ENCODE data around the gene DISP2. TPM values are rescaled to one million over a fixed set of nuclear protein-coding genes. Genes with fewer than 3 reads are reported as not detected.

Gene DISP2
- total RNA-seq, 1 donor from 2014 or later, result 0.38 TPM

- no peak overlapping the region for H3K4me3 Mint-ChIP-seq
Observed at GRCh38 chr15:40360015-40360414, 2.0 kb downstream of the DISP2 start.

DNA sequence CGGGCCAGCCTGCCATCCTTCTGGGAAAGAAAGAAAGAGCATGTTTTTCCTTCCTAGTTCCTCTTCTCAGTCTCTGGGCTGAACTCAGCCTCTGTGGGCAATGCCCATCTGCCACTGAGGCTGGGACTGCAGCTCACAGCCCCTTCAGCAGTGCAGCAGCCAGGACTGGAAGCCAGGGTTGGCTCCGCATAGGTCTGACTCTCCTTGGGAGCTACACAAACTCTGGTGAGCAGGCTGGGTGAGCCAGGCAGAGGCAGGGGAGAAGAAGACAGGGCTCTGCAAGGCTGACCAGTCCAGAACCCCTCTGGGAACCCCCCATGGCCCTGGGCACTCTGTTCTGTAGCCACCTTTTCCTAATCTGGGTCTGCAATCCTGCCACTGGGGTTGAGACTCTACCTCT is 3.6 kb downstream of the DISP2 start:
- no peak for ATAC-seq (ENCODE audit: low read depth)
- no peak overlapping the region for H3K4me3 Mint-ChIP-seq
- H3K36me3 Mint-ChIP-seq (ENCODE audit: low read depth), result peaks cover 9% of the 10 kb centered on the region
- ChIA-PET POLR2A (no interaction called here), CTCF (no interaction called here)
- no peaks in the 10 kb centered on the region for H3K27me3 Mint-ChIP-seq
- H3K27ac Mint-ChIP-seq, result no peak overlapping the region
- peaks cover 11% of the 10 kb centered on the region for H3K4me1 Mint-ChIP-seq
- intact Hi-C loops (cut with micrococcal nuclease), result loop anchor here (10.0 kb wide), 1 partner anchor 423 kb away; no protein-coding TSS in a partner anchor
- no peak for DNase-seq
- no peak for TF ChIP-seq CTCF (IDR thresholded peaks at IDR 0.05)
- no peaks in the 10 kb centered on the region for H3K9me3 Mint-ChIP-seq

More at GRCh38 chr15:40360015-40360414, 2.0 kb downstream of the DISP2 start:
- TF ChIP-seq CTCF (IDR thresholded peaks at IDR 0.05), result no peak
- H3K27ac Mint-ChIP-seq, result no peak overlapping the region
- H3K36me3 Mint-ChIP-seq (ENCODE audit: low read depth), result peaks cover 9% of the 10 kb centered on the region
- no peak for DNase-seq
- intact Hi-C loops (cut with micrococcal nuclease), result loop anchor here (10.0 kb wide), 1 partner anchor 425 kb away; no protein-coding TSS in a partner anchor
- H3K4me1 Mint-ChIP-seq, result peaks cover 8% of the 10 kb centered on the region
- POLR2A ChIA-PET, result no interaction called here
- H3K27me3 Mint-ChIP-seq, result no peaks in the 10 kb centered on the region
- no peaks in the 10 kb centered on the region for H3K9me3 Mint-ChIP-seq
- CTCF ChIA-PET, result no interaction called here
- no peak for ATAC-seq (ENCODE audit: low read depth)

DNA sequence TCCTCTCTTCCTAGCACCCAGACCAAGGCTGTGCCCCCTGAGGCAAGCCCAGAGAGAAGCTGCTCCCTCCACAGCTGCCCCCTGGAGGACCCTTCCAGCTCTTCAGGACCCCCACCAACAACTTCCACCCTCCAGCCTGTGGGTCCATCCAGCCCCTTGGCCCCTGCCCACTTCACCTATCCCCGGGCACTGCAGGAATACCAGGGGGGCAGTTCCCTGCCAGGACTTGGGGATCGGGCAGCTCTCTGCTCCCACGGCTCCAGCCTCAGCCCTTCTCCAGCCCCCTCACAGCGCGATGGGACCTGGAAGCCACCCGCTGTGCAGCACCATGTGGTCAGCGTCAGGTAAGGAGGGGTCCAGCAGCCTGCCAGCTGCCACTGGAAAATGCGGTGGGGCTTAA is 5.6 kb downstream of the DISP2 start:
- CTCF ChIA-PET, result interaction anchor here (0.7 to 1.3 kb wide), 2 partner anchors 19 to 59 kb away, joined by 3 to 6 read pairs; no protein-coding TSS in a partner anchor
- DNase-seq, result no peak
- POLR2A ChIA-PET, result no interaction called here
- H3K27ac Mint-ChIP-seq, result no peak overlapping the region
- ATAC-seq (ENCODE audit: low read depth), result no peak
- no peak overlapping the region for H3K4me3 Mint-ChIP-seq
- no peaks in the 10 kb centered on the region for H3K27me3 Mint-ChIP-seq
- no peak for TF ChIP-seq CTCF (IDR thresholded peaks at IDR 0.05)
- H3K4me1 Mint-ChIP-seq, result peaks cover 17% of the 10 kb centered on the region
- H3K36me3 Mint-ChIP-seq (ENCODE audit: low read depth), result peaks cover 9% of the 10 kb centered on the region
- no peaks in the 10 kb centered on the region for H3K9me3 Mint-ChIP-seq
- intact Hi-C loops (cut with micrococcal nuclease), result loop anchor here (10.0 kb wide), 1 partner anchor 421 kb away; no protein-coding TSS in a partner anchor

- H3K27me3 Mint-ChIP-seq, result no peaks in the 10 kb centered on the region
- no peak for ATAC-seq (ENCODE audit: low read depth)
Observed at GRCh38 chr15:40364251-40364650, 6.2 kb downstream of the DISP2 start.

More at GRCh38 chr15:40364251-40364650, 6.2 kb downstream of the DISP2 start:
- no peak for TF ChIP-seq CTCF (IDR thresholded peaks at IDR 0.05)
- Mint-ChIP-seq H3K27ac (no peak overlapping the region), H3K4me1 (peaks cover 13% of the 10 kb centered on the region), H3K4me3 (no peak overlapping the region), H3K36me3 (ENCODE audit: low read depth) (peaks cover 9% of the 10 kb centered on the region), H3K9me3 (no peaks in the 10 kb centered on the region)
- ChIA-PET POLR2A (interaction anchor here (0.9 to 1.0 kb wide), 2 partner anchors 41 kb away, joined by 3 read pairs; partner anchors contain the start of gene IVD), CTCF (interaction anchor here (1.3 kb wide), 1 partner anchor 20 kb away, joined by 3 read pairs; no protein-coding TSS in a partner anchor)
- intact Hi-C loops (cut with micrococcal nuclease), result loop anchor here (10.0 kb wide), 1 partner anchor 421 kb away; no protein-coding TSS in a partner anchor
- no peak for DNase-seq

Data from activated B cell treated with CpG ODN at 0.5 μM for 24 hours (primary cell).